ENCODE results near the gene CYTL1.
"Not testable (repeated sequence)": the region's sequence is repeated elsewhere in the genome, so short reads cannot be mapped to it uniquely, and the experiment has no call there.

CYTL1 gene, protein sequence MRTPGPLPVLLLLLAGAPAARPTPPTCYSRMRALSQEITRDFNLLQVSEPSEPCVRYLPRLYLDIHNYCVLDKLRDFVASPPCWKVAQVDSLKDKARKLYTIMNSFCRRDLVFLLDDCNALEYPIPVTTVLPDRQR

DNA sequence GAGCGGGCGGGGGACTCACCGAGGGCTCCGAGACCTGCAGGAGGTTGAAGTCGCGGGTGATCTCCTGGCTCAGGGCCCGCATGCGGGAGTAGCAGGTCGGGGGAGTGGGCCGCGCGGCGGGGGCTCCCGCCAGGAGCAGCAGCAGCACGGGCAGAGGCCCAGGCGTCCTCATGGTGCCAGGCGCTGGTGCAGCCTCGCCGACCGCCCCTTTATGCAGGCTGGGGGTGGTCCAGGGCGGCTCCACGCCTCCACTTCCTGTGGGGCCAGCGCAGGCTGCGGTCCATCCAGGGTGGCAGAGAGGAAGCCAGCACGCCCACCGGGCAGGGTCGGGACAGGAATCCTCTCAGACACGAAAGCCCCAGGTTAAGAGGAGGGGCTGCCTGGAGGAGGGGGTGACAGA lies at the start of gene CYTL1:
CYTL1 (minus strand) TSS at position 185 of the 400 bp plus-strand sequence; CDS start at position 172, 13 bp downstream.
- in situ Hi-C loops (cut with HindIII; ENCODE audit: low sequenced_read_pairs): no loop called here

DNA sequence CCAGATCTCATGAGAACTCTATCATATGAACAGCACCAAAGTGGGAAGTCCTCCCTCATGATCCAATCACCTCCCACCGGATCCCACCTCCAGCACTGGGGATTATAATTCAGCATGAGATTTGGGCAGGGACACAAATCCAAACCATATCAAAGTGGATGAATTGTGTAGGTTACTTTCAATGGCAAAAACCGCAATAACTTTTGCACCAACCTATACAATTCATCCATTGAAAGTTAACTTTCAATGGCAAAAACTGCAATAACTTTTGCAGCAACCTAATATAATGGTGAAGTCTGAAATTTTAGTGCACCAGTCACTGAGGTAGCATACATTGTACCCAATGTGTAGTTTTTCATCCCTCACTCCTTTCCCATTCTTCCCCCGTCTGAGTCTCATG lies 48.6 kb upstream of the CYTL1 start:
- in situ Hi-C loops (cut with HindIII; ENCODE audit: low sequenced_read_pairs): no loop called here

DNA sequence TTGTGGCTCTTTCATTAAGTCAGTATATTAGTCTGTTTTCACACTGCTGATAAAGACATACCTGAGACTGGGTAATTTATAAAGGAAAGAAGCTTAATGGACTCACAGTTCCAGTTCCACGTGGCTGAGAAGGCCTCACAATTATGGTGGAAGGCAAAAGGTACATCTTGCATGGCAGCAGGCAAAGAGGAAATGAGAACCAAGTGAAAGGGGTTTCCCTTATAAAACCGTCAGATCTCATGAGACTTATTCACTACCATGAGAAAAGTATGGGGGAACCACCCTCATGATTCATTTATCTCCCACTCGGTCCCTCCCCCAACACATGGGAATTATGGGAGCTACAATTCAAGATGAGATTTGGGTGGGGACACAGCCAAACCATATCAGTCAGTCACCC lies 47.7 kb upstream of the CYTL1 start:
- in situ Hi-C loops (cut with HindIII; ENCODE audit: low sequenced_read_pairs): not testable (repeated sequence)

DNA sequence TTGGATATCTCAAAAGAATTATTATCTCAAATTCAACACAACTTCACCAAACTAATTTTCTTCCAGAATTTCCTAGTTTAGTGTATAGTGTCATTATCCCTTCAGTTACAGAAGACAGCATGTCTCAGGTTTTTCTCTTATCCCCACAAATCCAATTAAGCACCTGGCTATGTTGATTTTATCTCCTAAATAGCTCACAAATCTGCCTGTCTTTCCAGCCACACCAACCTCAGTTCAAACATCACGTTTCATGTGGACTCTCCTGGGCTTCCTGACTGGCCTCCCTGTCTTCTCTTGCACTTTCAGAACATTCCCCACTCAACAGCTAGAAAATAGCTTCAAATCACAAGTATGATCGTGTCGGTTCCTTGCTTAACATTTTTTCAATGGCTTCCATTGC lies 46.8 kb upstream of the CYTL1 start:
- in situ Hi-C loops (cut with HindIII; ENCODE audit: low sequenced_read_pairs): no loop called here

DNA sequence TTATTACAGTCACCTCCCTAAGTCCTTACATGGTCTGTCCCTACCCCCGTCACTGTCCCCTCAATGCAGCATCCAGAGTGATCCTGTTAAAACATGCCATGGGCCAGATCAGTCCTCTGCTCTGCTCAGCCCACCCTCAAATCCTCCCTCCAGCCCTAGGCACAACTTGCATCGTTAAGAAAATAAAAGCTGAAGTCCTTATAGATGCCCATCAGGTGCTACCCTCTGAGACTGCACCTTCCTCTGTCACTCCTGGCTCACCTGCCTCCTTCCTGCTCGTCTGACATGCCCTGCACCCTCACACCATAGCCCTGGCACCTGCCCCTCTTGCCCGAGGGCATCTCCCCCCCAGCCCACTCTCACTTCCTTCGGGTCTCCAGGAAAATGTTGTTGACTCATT lies 36.2 kb upstream of the CYTL1 start:
- in situ Hi-C loops (cut with HindIII; ENCODE audit: low sequenced_read_pairs): no loop called here

DNA sequence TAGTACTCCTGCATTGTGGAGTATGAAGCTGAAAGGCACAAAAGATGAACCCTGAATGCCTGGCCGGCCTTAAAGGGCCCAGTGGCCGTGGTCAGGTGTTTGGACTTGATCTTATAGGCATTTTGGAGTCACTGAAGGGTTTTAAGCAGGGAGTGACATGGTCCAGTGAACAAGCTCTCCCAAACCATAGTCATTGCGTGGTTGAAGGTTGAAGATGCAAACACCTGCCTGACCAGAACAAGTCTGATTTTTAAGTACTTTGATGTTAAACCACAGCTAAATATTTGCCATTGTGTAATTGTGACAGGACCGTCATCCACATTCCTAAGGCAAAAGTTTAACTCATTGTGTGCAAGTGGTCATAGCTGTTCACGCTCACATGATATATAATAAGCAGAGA lies 35.3 kb upstream of the CYTL1 start:
- in situ Hi-C loops (cut with HindIII; ENCODE audit: low sequenced_read_pairs): no loop called here

DNA sequence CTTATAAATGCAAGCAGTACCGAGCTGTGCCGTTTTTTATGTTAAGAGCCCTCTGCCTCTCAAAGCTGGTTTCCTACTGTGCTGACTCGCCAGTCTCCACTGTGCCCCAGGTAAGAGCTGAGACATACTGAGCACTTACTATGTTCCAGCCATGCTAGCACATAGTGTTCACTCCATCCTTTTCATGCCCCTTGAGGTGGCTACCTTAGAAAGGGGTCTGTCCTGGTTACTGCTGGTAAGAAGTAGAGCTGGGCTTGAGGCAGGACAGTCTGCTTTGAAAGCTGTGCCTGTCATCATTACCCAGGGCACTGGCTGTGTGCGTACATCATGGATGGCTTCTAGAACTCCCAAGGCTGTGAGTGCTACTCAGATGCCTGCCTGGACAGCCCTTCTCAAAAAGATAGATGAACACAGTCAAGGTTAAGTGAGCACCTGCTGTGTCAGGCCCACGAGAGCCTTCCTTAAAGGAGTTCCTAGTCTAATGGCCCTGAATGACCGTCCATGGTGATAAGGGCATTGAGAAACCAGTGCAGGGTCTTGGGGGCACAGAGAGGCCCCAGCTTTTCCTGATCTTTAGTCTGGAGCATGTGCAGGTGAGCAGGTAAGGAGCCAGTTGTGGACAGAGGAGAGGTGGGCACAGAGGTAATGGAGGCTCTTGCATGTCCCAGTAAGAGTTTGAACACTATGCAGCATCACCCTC lies 33.6 kb upstream of the CYTL1 start:
- in situ Hi-C loops (cut with HindIII; ENCODE audit: low sequenced_read_pairs): no loop called here

DNA sequence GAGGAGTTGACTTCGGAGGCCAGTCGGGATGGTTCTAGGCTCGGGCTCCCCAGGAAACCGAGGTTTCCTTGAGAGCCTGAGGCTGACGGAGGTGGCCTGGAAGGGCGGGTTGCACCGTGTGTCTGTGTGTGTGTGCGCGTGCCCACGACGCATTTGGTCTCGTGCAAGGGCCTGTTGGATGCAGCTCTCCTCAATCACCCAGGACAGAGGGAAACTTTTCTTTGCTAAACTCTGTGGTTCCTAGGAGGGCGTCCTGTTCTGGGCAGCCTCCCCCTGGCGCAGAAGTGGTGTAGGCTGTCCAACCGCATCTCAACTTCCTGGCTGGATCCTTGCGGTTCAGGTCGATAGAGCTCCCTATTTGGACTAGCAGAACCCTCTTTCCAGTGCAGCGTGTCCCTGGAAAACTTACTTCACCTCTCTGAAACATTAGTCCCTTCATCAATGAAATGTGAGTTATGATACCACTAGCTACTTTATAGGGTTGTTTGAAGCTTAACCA lies 33.0 kb upstream of the CYTL1 start:
- in situ Hi-C loops (cut with HindIII; ENCODE audit: low sequenced_read_pairs): no loop called here

DNA sequence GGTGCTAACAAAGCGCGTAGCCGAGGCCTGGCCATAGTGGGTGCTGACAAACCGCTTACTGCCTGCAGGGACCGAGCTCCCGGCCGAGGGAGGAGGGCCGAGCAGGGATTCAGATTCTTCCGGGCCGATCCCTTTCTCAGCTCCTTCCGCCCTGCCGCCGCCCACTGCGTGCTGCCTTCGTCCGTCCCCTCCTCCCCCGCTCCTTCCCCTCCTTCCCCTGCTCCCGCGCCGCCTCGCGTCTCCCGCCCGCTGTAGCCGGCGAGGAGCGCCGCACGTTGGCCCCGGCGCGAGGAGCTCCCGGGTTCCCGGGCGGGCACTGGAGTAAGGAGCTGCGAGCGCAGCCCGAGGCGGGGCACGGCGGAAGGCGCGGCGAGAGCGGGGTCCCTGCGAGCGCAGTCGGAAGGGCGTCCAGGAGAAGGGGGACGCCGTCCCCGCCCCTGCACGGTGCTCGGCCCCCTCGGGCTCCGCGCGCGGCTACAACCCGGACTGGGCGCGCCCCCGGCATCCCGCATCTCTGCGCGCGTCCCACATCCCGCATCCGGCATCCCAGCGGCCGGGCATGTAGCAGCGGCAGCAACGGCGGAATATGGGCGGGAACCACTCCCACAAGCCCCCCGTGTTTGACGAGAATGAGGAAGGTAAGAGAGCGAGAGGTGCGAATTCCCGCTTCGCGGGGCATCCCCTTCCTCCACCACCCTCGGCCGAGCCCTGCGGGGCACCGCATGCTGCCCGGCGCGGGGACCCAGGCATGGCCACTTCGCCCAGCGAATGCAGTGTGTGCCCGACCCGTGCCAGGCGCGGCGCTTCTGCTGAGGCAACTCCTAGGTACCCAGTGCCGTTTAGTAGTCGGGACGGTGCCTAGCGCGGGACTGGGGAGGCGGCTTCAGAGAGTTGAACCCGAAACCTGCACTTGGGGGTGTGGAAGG lies 32.3 kb upstream of the CYTL1 start, which contains the start of gene STK32B:
STK32B (plus strand) TSS at position 203 of the 926 bp plus-strand sequence.
- in situ Hi-C loops (cut with HindIII; ENCODE audit: low sequenced_read_pairs): no loop called here

DNA sequence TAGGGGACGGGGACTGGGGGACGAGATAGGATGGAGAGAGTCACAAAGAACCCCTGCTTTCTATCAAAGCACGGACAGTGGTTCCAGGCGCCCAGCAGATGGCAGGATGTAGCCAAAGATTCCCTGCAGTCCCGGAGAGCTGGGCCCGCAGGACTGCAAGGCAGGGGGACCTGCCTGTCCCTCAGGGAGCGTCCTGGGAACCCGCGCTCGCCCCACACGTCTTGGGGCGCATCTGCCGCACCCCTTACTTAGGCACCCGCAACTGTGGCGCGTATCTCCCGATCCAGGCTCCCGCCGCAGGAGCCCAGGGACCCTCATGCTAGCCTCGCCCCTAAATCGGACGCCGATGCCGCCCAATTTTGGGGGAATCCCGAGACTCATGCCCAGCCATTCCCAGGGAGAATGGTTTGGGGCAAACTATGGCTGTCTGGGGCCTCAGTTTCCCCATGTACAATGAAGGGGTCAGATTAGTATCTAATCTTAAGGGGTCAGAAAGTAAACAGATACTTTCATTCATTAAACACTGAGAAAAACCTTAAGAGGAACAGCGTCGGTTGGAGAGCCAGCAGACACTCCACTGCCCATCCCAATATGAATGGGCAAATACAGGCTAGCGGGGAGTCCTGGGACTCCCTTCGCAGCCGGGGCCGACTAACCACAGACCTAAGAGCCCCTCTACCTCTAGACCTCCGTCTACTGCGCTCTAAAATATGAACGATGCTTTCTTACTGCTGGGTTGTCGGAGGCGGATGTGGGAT lies 31.4 kb upstream of the CYTL1 start:
- in situ Hi-C loops (cut with HindIII; ENCODE audit: low sequenced_read_pairs): no loop called here

DNA sequence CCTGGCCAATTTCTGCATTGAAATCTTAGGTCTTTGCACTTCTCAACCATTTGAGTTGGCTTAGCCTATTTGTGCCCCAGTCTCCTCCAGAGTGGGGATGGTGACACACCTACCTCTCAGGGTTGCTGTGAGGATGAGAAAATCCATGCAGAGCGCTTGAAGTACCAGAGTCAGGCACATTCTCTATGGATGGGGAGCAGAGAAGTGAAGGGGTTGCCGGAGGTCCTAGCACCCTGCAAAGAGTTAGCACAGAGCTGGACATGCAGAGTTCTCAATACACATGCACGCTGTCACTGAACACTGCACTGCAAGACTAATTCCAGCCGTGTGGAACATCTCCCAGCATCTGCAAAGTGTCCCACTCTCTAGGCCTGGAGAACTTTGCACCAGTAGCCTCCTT lies 29.5 kb upstream of the CYTL1 start:
- in situ Hi-C loops (cut with HindIII; ENCODE audit: low sequenced_read_pairs): no loop called here

DNA sequence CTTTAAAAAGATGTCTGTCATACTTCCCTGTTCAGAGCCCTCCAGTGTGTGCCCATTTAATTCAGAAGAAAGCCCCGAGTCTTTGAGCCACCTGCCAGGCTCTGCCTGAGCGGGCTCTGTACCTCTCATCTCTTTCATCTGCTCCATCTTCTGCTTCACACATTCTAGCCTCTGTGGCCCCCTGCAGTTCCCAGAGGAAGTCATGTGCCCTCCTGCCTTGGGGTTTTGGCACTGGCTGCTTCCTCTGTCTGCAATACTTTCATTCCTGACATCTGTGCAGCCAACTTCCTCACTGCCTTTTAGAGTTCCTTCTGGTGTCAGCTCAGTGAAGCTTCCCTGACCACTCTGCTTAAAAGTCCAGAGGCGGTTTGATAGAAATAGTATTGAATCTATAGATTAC lies 25.8 kb upstream of the CYTL1 start:
- in situ Hi-C loops (cut with HindIII; ENCODE audit: low sequenced_read_pairs): no loop called here

DNA sequence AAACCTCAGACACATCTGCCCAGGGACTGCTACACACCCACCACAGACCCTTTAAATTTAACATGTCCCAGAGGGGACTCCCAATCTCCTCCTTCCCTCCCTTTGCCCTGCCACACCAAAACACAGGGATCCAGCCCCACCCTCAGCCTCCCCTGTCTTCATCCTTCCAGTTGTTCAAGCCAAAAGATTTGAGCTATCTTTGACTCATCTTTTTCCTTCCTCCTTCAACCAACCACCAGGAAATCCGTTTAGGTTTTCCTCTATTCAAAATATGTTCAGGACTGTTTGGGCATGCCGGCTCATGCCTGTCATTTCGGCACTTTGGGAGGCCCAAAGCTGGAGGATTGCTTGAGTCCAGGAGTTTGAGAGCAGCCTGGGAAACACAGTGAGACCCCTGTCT lies 25.1 kb upstream of the CYTL1 start:
- in situ Hi-C loops (cut with HindIII; ENCODE audit: low sequenced_read_pairs): no loop called here

DNA sequence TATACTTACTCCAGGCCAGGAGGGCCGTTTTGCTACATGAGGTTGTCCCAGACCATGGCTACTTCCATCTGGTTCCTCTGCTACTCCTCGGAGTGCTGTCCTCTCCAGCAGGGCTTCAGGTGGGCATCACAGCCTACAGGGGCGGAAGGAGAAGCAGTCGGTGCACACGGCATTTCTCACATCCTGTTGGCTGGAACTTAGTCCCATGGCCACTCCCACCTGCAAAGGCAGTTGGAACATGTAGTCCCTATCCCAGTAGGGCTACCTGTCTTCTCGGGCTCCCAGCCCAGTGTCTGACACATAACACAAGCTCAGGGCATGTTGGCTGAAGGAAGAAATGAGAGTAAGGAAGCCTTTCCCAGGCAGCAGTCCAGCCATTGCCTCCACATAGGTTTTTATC lies 24.3 kb upstream of the CYTL1 start:
- in situ Hi-C loops (cut with HindIII; ENCODE audit: low sequenced_read_pairs): no loop called here

DNA sequence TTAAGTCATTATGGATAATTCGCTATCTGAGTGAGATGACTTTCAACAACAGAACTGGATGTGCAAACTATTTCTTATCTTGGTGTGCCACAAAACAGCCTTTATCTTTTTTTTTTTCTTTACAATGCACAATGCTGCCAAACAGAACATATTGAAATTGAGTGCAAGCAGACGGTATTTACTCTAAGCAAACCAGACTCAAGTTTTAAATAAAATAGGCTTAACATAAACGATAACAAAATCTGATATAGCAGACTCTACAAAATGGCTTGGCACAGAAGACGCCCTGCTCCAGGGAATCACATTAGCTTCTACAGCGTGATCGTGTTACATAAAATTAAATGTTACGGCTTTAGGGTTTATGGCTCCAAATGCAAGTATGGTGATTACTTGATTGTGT lies 22.4 kb upstream of the CYTL1 start:
- in situ Hi-C loops (cut with HindIII; ENCODE audit: low sequenced_read_pairs): no loop called here

DNA sequence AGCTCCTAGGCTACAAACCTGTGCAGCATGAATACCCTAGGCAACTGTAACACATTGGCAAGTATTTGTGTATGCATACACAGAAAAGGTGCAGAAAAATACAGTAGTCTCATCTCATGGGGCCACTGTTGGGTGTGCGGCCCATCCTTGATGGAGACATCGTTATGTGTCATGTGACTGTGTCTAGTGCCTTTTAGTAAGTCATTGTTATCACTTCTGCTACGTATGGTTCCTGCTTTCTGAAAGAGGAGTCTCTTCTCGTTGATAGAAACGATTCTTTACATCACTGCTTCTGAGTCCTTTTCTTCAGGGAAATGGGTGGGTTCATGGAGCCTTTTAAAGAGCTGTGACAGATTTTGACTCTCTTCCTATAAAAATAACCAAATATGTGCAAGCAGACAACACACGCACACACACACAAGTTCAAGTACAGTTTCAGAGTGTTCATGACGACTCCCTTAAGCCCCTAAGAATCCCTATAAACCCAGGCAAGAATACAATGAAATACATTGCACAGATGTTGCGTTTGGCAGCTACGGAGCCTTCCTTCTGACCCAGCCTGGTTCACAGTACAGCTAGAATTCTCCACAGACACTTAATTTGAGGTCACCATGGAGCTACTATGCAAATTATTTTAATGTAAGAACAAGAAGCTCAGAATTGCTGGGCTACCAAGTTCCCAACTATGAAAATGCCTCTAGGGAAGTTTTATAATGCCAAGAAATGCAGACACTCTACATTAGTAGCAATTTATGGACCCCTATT lies 21.8 kb upstream of the CYTL1 start:
- in situ Hi-C loops (cut with HindIII; ENCODE audit: low sequenced_read_pairs): no loop called here

DNA sequence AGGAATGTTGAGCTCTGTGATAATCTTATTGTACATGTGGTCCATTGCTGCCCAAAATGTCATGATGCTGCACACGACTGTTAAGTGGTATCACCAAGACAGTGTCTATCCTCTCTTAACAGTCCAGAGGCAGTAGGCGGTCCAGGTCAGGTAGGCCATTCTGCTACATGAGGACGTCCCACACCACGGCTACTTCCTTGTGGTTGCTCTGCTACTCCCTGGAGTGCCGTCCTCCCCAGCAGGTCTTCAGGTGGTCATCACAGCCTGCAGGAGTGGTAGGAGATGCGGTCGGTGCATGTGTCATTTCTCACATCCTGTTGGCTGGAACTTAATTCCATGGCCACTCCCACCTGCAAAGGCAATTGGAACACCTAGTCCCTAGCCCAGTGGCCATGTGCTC lies 20.5 kb upstream of the CYTL1 start:
- in situ Hi-C loops (cut with HindIII; ENCODE audit: low sequenced_read_pairs): no loop called here

DNA sequence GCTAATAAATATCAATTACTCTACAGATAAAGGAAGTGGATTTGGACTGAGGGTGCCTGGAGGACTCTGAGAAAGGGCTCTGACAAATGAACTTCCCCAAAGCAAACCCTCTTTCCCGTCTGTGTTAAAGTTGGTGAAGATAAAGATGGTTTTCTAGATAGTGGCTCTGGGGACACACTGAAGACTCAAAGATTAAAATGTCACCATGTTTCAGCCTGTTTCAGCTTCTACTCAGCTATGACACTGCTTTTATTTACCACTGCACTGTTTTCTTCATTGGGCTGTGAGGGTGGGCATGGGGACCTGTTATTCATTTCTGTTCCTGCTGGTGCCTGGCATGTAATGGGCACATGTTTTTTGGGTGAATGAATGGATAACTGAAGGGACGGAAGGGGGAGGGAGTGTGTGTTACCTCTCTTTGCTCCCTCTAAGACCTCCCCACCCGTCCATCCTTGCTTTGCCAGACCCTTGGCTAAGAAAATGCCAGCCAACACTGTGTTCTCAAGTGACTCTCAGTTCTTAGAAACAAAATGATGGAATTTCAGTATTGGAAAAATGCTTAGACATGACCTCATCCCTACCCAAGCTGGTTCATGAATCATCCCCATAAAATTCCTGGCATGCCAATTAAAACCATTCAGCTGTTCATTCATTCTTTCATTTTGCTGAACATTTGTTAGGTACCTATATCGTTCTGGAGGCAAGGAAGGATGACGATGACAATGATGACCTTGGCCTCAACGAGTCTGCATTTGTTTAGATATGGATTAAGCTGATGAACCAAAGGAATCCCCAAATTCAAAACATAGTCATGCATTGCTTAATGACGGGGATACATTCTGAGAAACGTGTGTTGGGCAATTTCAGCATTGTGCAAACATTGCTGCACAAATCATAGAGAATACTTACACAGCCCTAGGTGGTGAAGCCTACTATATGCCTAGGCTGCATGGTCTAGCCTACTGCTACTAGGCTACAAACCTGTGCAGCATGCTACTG lies 18.6 kb upstream of the CYTL1 start:
- in situ Hi-C loops (cut with HindIII; ENCODE audit: low sequenced_read_pairs): no loop called here

DNA sequence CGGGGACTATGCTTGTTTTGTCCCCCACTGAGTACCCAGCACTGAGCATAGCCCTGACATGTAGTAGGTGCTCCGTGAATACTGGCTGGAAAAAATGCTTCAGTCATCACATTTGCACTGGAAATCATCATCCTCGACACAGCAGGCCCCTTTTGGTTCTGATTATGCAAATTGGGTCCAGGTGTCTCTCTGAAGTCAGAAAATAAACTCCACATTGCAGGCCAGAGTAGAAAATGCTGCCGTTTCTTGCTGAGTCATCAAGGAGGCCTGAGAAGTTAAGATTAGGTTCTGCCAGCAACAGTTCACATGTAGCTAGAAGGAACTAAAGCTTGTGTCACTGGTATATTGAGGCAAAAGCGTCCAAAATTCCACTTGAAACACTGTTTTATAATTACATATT lies 17.0 kb upstream of the CYTL1 start:
- in situ Hi-C loops (cut with HindIII; ENCODE audit: low sequenced_read_pairs): no loop called here
